ENCODE results near the gene PHF3.

DNA sequence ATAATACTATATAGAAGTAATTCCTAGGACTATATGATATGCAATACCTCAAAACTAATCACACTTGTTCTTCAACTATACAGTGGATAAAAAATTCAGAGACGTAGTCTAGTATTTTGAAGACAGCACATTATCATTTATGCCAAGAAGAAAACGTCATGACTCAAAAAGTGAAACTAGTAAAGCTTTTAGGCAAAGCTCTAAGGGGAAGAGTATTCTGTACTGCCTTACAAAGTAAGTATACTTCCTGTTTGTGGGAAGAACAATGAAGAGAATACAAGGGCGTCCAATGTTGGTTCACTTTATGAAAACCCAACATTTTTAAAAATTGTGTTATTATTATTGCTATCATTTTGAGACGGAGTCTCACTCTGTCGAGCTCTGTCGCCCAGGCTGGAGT is 35.5 kb upstream of the PHF3 start:
- TF ChIP-seq, protein P1, sequence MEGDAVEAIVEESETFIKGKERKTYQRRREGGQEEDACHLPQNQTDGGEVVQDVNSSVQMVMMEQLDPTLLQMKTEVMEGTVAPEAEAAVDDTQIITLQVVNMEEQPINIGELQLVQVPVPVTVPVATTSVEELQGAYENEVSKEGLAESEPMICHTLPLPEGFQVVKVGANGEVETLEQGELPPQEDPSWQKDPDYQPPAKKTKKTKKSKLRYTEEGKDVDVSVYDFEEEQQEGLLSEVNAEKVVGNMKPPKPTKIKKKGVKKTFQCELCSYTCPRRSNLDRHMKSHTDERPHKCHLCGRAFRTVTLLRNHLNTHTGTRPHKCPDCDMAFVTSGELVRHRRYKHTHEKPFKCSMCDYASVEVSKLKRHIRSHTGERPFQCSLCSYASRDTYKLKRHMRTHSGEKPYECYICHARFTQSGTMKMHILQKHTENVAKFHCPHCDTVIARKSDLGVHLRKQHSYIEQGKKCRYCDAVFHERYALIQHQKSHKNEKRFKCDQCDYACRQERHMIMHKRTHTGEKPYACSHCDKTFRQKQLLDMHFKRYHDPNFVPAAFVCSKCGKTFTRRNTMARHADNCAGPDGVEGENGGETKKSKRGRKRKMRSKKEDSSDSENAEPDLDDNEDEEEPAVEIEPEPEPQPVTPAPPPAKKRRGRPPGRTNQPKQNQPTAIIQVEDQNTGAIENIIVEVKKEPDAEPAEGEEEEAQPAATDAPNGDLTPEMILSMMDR (IDR thresholded peaks at IDR 0.05) = no peak
- no peak for TF ChIP-seq POLR2A (IDR thresholded peaks at IDR 0.05; ENCODE audit: low read length)
- TF ChIP-seq MAZ (IDR thresholded peaks at IDR 0.05; ENCODE audit: borderline replicate concordance, low read depth, low read length) = no peak
- TF ChIP-seq, protein P2, sequence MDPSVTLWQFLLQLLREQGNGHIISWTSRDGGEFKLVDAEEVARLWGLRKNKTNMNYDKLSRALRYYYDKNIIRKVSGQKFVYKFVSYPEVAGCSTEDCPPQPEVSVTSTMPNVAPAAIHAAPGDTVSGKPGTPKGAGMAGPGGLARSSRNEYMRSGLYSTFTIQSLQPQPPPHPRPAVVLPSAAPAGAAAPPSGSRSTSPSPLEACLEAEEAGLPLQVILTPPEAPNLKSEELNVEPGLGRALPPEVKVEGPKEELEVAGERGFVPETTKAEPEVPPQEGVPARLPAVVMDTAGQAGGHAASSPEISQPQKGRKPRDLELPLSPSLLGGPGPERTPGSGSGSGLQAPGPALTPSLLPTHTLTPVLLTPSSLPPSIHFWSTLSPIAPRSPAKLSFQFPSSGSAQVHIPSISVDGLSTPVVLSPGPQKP (IDR thresholded peaks at IDR 0.05; ENCODE audit: low read depth, low read length) = no peak
- no peak for TF ChIP-seq KDM1A (IDR thresholded peaks at IDR 0.05; ENCODE audit: low read depth)
- TF ChIP-seq ESRRA (IDR thresholded peaks at IDR 0.05; ENCODE audit: borderline replicate concordance, low read length) = no peak
- no peak for TF ChIP-seq E2F6 (IDR thresholded peaks at IDR 0.05; ENCODE audit: borderline replicate concordance, low read depth)
- TF ChIP-seq PHF8 (IDR thresholded peaks at IDR 0.05; ENCODE audit: borderline replicate concordance, low read depth) = no peak
